Vagina (tissue), 2 donors: Measurements from ENCODE around the gene CLEC16A. TPM values are rescaled to one million over a fixed set of nuclear protein-coding genes. Genes with fewer than 3 reads are reported as not detected.

ENCODE experiments used
- DNase-seq, 2 donors: peaks; one replicate each; pipeline ENCODE4 v3.0.0-alpha.2; 2017; ENCODE audit errors: extremely low spot score in 2 of 2
- H3K27ac ChIP-seq: fragments of 200-600 bp; sonication (generic); one replicate; pipeline ENCODE4 v1.5.1; 2019
- H3K27me3 ChIP-seq: fragments of 200-600 bp; sonication (generic); one replicate; pipeline ENCODE4 v1.5.1; 2019
- H3K36me3 ChIP-seq, 2 donors: fragments of 200-600 bp; sonication (generic); one replicate each; pipeline ENCODE4 v1.5.1; 2017 to 2019
- H3K4me1 ChIP-seq: fragments of 200-600 bp; sonication (generic); one replicate; pipeline ENCODE4 v1.5.1; 2019
- H3K4me3 ChIP-seq, 2 donors: fragments of 200-600 bp; sonication (generic); 1 replicate in 1 of 2; 2 replicates in 1 of 2; pipeline ENCODE4 v1.5.1; 2016 to 2019
- H3K9me3 ChIP-seq: fragments of 200-600 bp; sonication (generic); one replicate; pipeline ENCODE4 v1.5.1; 2019
- POLR2A ChIP-seq, 2 donors: fragments of 450-650 bp; IDR thresholded peaks; one replicate each; pipeline ENCODE4 v1.6.1; 2017; ENCODE audit warnings: antibody characterized with exemption in 2 of 2, mild to moderate bottlenecking in 2 of 2, moderate library complexity in 2 of 2
- POLR2AphosphoS5 ChIP-seq, 2 donors: sonication (generic); formaldehyde crosslinking; IDR thresholded peaks; one replicate each; pipeline ENCODE4 v1.9.0; 2017; ENCODE audit warnings: antibody characterized with exemption in 2 of 2, mild to moderate bottlenecking in 2 of 2, low read depth in 1 of 2; ENCODE audit not compliant: insufficient read depth in 1 of 2
- intact Hi-C: fragments of 100-400 bp; cut with DNase I; formaldehyde crosslinking; loops from one replicate; pipeline ENCODE4 v1.15.1; 2023
- total RNA-seq: library from RNA; depleted of rRNA; stranded (reverse); fragments of >200 nt; gene quantifications from one replicate; pipeline ENCODE4 v1.2.3, GENCODE V29; 2016
- TF ChIP-seq, protein P1 (sequence below), 3 experiments: fragments of 450-650 bp in 2 of 3; fragments of 200-600 bp in 1 of 3; sonication (generic) in 1 of 3; IDR thresholded peaks; one replicate each; pipeline ENCODE4 v1.5.1; 2017 to 2019; ENCODE audit warnings: antibody characterized with exemption in 3 of 3, mild to moderate bottlenecking in 2 of 3, moderate library complexity in 2 of 3

Gene CLEC16A
- total RNA-seq, 1 donor from 2014 or later: 21.6 TPM

DNA sequence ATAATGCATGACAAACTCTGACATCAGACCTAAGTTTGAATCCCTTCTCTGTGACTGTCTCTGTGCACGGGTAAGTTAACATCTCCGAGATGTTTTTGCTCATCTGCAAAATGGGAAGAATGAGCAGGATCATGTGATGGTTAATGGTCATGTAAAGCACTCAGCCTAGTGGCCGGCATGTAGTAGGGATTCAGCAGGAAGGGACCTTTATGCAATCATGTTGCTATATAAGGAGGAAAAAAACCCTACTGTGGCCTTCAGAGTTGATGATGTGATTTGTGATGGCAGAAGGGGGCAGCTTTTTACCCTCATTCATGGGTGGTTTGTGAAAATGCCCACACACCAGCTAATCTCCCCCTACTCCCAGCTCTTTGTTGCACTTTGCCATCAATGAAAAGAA, 24.1 kb downstream of the CLEC16A start:
- H3K9me3 ChIP-seq: no peaks in the 10 kb centered on the region
- H3K27me3 ChIP-seq: no peaks in the 10 kb centered on the region
- intact Hi-C loops: loop anchor here (2.0 kb wide), 1 partner anchor 280 kb away; no protein-coding TSS in a partner anchor
- DNase-seq: no peak
- no peak for TF ChIP-seq POLR2A (IDR thresholded peaks at IDR 0.05)
- no peak for TF ChIP-seq POLR2AphosphoS5 (IDR thresholded peaks at IDR 0.05; ENCODE audit: insufficient read depth in 1 of 2, low read depth in 1 of 2)
- H3K4me1 ChIP-seq: peaks cover 15% of the 10 kb centered on the region
- peaks cover 0 to 21% of the 10 kb centered on the region in 2 donors for H3K36me3 ChIP-seq
- H3K27ac ChIP-seq: no peak overlapping the region
- H3K4me3 ChIP-seq: no peak overlapping the region

DNA sequence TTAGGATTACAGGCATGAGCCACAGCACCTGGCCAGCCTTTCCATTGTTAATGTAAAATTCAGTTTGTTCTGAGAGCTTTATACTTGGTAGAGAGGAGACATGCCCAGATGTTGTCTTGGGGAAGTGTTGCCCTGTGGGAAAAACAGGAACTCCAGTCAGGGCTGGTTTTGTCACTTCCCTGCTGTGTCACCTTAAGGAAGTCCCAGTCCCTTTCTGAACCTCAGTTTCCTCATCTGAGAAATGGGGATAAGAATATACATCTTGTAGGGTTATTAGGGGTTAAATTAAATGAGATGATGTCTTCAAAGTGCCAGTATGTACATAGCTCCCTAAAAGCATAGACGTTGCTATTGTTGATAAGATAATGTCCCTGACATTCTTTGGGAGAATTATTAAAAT, 25.3 kb downstream of the CLEC16A start:
- Histone ChIP-seq H3K27me3 (no peaks in the 10 kb centered on the region), H3K9me3 (no peaks in the 10 kb centered on the region), H3K4me1 (peaks cover 9% of the 10 kb centered on the region), H3K4me3 (no peak overlapping the region), H3K36me3 (peaks cover 0 to 17% of the 10 kb centered on the region in 2 donors), H3K27ac (no peak overlapping the region)
- intact Hi-C loops: loop anchor here (2.0 to 10.0 kb wide), 3 partner anchors 135 to 287 kb away; partner anchors contain the start of gene SOCS1
- TF ChIP-seq, protein P1, sequence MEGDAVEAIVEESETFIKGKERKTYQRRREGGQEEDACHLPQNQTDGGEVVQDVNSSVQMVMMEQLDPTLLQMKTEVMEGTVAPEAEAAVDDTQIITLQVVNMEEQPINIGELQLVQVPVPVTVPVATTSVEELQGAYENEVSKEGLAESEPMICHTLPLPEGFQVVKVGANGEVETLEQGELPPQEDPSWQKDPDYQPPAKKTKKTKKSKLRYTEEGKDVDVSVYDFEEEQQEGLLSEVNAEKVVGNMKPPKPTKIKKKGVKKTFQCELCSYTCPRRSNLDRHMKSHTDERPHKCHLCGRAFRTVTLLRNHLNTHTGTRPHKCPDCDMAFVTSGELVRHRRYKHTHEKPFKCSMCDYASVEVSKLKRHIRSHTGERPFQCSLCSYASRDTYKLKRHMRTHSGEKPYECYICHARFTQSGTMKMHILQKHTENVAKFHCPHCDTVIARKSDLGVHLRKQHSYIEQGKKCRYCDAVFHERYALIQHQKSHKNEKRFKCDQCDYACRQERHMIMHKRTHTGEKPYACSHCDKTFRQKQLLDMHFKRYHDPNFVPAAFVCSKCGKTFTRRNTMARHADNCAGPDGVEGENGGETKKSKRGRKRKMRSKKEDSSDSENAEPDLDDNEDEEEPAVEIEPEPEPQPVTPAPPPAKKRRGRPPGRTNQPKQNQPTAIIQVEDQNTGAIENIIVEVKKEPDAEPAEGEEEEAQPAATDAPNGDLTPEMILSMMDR (IDR thresholded peaks at IDR 0.05): no peak
- TF ChIP-seq POLR2AphosphoS5 (IDR thresholded peaks at IDR 0.05; ENCODE audit: insufficient read depth in 1 of 2, low read depth in 1 of 2) (no peak), POLR2A (IDR thresholded peaks at IDR 0.05) (no peak)
- DNase-seq: no peak

DNA sequence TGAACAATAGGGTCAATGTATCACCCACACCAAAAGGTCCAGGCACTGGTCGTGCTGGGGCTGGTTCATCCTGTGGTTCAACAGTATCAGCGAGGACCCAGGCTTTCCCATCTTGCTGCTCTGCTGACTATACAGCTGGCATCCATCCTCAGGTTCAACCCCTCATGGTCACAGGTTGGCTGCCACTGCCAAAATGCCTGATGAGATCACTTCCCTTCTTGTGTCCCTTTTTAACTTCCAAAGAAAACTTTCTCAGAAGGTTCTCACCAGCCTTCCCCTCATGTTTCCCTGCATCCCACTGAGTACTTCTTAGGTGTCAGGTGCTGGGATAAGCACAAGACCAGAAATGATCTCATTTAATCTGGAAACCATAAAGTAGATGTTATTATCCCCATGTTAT, 25.7 kb downstream of the CLEC16A start:
- no peaks in the 10 kb centered on the region for H3K9me3 ChIP-seq
- intact Hi-C loops: loop anchor here (2.0 to 10.0 kb wide), 2 partner anchors 135 to 287 kb away; partner anchors contain the start of gene SOCS1

DNA sequence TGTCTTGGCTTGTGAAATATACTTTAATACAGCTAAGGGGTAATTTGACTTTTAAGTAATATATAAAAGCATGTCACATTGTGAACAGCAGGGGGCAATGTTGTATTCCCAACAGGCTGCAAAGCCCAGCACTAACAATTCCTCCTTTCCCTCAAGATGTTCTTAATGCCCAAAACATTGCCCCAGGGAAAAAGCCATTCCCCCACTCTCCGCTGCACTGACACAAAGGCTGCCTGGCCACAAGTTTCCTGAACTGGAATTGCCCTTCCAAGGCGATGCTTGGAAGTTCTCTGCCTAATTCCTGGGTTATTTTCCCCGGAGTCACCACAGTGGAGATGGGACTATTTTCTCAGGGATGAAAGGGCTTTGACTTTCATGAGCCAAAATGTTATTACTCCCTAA, 27.2 kb downstream of the CLEC16A start:
- no peak for DNase-seq
- Histone ChIP-seq H3K27me3 (no peaks in the 10 kb centered on the region), H3K4me3 (no peak overlapping the region), H3K9me3 (no peaks in the 10 kb centered on the region), H3K4me1 (peaks cover 9% of the 10 kb centered on the region), H3K36me3 (peaks cover 0 to 17% of the 10 kb centered on the region in 2 donors), H3K27ac (peak overlapping the region; percentile 53)
- intact Hi-C loops: loop anchor here (2.0 to 10.0 kb wide), 2 partner anchors 133 to 285 kb away; partner anchors contain the start of gene SOCS1
- TF ChIP-seq, protein P1 (IDR thresholded peaks at IDR 0.05): peak; percentile 64 to 92 (median 78)
- TF ChIP-seq POLR2AphosphoS5 (IDR thresholded peaks at IDR 0.05; ENCODE audit: insufficient read depth in 1 of 2, low read depth in 1 of 2): no peak

More for the DNA sequence above, 25.7 kb downstream of the CLEC16A start:
- Histone ChIP-seq H3K36me3 (peaks cover 0 to 17% of the 10 kb centered on the region in 2 donors), H3K27ac (no peak overlapping the region), H3K4me1 (peaks cover 9% of the 10 kb centered on the region), H3K27me3 (no peaks in the 10 kb centered on the region), H3K4me3 (no peak overlapping the region)
- TF ChIP-seq POLR2AphosphoS5 (IDR thresholded peaks at IDR 0.05; ENCODE audit: insufficient read depth in 1 of 2, low read depth in 1 of 2): no peak
- TF ChIP-seq POLR2A (IDR thresholded peaks at IDR 0.05): no peak
- TF ChIP-seq, protein P1 (IDR thresholded peaks at IDR 0.05): no peak
- no peak for DNase-seq

DNA sequence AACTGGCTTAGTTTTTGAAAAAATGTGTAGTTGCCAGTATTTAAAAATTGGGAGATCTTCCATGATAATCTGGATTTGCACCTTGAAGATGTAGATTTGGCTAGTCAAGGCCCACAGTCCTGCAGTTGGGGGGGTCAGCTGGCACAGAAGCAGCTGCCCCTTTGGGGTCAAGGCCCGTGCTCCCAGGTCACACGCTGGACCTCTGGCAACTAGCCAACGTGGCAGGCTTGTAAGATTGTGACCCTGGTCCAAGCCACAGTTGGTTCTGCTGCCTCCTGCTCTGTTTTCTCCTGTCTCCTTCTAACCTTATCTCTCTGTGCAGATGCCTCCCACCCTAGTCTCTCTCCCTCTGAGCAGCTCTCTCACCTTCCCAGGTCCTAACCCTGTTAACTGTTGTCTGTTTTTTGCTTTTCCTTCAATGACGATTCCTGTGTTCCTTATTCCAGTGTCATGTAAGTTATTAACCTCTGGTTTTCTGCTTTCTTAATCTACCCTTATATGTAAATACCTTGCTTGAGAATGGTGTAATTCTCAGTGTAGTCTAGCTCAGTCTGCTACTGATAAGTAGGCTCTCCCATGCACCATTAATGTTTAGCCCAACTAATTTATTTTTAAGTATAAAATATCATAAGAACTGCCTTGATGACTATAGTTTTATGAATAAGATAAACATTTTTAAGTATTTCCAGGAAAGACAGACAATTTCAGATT, 27.9 kb downstream of the CLEC16A start:
- Histone ChIP-seq H3K4me1 (peaks cover 9% of the 10 kb centered on the region), H3K4me3 (no peak overlapping the region), H3K36me3 (peaks cover 0 to 14% of the 10 kb centered on the region in 2 donors), H3K27ac (peak overlapping the region; percentile 53), H3K9me3 (no peaks in the 10 kb centered on the region), H3K27me3 (no peaks in the 10 kb centered on the region)
- TF ChIP-seq POLR2AphosphoS5 (IDR thresholded peaks at IDR 0.05; ENCODE audit: insufficient read depth in 1 of 2, low read depth in 1 of 2): no peak
- intact Hi-C loops: loop anchor here (10.0 kb wide), 1 partner anchor 133 kb away; no protein-coding TSS in a partner anchor
- no peak for DNase-seq
